Measurements from ENCODE around the gene MTHFSD. TPM values are rescaled to one million over a fixed set of nuclear protein-coding genes. Genes with fewer than 3 reads are reported as not detected.

MTHFSD gene
- total RNA-seq, 1 experiment from 2014 or later = 4.7 TPM

DNA sequence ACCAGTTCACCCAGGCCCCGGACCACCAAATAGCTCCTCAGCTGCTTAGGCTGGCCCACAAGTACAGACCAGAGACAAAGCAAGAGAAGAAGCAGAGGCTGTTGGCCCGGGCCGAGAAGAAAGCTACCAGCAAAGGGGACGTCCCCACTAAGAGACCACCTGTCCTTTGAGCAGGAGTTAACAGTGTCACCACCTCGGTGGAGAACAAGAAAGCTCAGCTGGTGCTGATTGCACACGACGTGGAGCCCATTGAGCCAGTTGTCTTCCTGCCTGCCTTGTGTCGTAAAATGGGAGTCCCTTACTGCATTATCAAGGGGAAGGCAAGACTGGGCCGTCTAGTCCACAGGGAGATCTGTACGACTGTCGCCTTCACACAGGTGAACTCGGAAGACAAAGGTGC, 29.3 kb downstream of the MTHFSD start:
- H3K4me1 Mint-ChIP-seq = peaks cover 2 to 12% of the 10 kb centered on the region in 2 experiments; a peak in 3 of 4 replicates
- no peak overlapping the region for H4K5ac ChIP-seq (ENCODE audit: insufficient read length, low read depth, low read length)
- no peak overlapping the region for H3K27ac ChIP-seq (ENCODE audit: insufficient read length, low read depth, low read length)
- H3K9me3 ChIP-seq (ENCODE audit: control insufficient read depth, low read depth, low read length) = no peaks in the 10 kb centered on the region
- H3K9me3 Mint-ChIP-seq = peaks cover 0 to 5% of the 10 kb centered on the region in 2 experiments; a peak in 2 of 5 replicates
- H2BK15ac ChIP-seq (ENCODE audit: low read depth, low read length) = no peak overlapping the region
- H4K8ac ChIP-seq (replicated peaks; ENCODE audit: insufficient read length, low read depth, low read length) = no peak overlapping the region
- no peak overlapping the region for H2BK20ac ChIP-seq (ENCODE audit: low read depth, low read length, poor library complexity, severe bottlenecking)
- TF ChIP-seq, protein P1, sequence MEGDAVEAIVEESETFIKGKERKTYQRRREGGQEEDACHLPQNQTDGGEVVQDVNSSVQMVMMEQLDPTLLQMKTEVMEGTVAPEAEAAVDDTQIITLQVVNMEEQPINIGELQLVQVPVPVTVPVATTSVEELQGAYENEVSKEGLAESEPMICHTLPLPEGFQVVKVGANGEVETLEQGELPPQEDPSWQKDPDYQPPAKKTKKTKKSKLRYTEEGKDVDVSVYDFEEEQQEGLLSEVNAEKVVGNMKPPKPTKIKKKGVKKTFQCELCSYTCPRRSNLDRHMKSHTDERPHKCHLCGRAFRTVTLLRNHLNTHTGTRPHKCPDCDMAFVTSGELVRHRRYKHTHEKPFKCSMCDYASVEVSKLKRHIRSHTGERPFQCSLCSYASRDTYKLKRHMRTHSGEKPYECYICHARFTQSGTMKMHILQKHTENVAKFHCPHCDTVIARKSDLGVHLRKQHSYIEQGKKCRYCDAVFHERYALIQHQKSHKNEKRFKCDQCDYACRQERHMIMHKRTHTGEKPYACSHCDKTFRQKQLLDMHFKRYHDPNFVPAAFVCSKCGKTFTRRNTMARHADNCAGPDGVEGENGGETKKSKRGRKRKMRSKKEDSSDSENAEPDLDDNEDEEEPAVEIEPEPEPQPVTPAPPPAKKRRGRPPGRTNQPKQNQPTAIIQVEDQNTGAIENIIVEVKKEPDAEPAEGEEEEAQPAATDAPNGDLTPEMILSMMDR (conservative IDR thresholded peaks at IDR 0.05) = no peak
- no peak overlapping the region for H3K4ac ChIP-seq (ENCODE audit: low read depth, low read length)
- H3K79me2 ChIP-seq (ENCODE audit: insufficient read depth, low read length) = no peaks in the 10 kb centered on the region
- H3K23me2 ChIP-seq (ENCODE audit: insufficient read length, low read depth, low read length, poor library complexity, severe bottlenecking) = no peaks in the 10 kb centered on the region
- H3K23ac ChIP-seq (ENCODE audit: insufficient read length, low read depth, low read length) = no peak overlapping the region
- no peak for DNase-seq
- no peak overlapping the region for H3K9ac ChIP-seq (ENCODE audit: extremely low read depth, insufficient read length, low read length)
- no peak overlapping the region for H2BK5ac ChIP-seq (ENCODE audit: insufficient read length, low read length)
- no peak overlapping the region for H2BK120ac ChIP-seq (ENCODE audit: low read depth, low read length, poor library complexity, severe bottlenecking)
- H3K79me1 ChIP-seq (ENCODE audit: insufficient read depth, low read depth, low read length, poor library complexity, severe bottlenecking) = no peaks in the 10 kb centered on the region
- WGBS (ENCODE audit: extremely low coverage, insufficient read length, low lambda C conversion rate) = no CpG with 5 or more reads among the region's 12 CpGs
- H2AFZ ChIP-seq (ENCODE audit: low read length) = no peak overlapping the region
- H2AK5ac ChIP-seq (ENCODE audit: insufficient read length, low read length) = no peak overlapping the region
- no peak overlapping the region for H3K4me2 ChIP-seq (ENCODE audit: insufficient read depth, insufficient read length, low read length)
- H4K20me1 ChIP-seq (ENCODE audit: control insufficient read depth, insufficient read depth, insufficient read length) = no peaks in the 10 kb centered on the region
- H4K91ac ChIP-seq (ENCODE audit: insufficient read length, low read depth, low read length) = no peak overlapping the region
- no peak overlapping the region for H3K27ac Mint-ChIP-seq
- H3K14ac ChIP-seq (ENCODE audit: insufficient read depth, low read length) = no peak overlapping the region
- H3T11ph ChIP-seq (ENCODE audit: low read length) = no peak overlapping the region
- H3K18ac ChIP-seq (ENCODE audit: insufficient read length, low read depth, low read length) = no peak overlapping the region
- no peak overlapping the region for H3K4me3 Mint-ChIP-seq
- H3K36me3 Mint-ChIP-seq (ENCODE audit: insufficient read depth in 1 of 3, low read depth in 3 of 3) = peaks cover 0 to 5% (median 0%) of the 10 kb centered on the region in 3 experiments; a peak in 1 of 7 replicates
- H2BK12ac ChIP-seq (ENCODE audit: insufficient read length, low read depth, low read length) = no peak overlapping the region
- H3K56ac ChIP-seq (ENCODE audit: insufficient read length, low read depth, low read length) = no peak overlapping the region
- H3K27me3 Mint-ChIP-seq (ENCODE audit: low read depth) = peaks cover 33% of the 10 kb centered on the region
- H3K4me1 ChIP-seq (ENCODE audit: insufficient read depth, low read length) = no peaks in the 10 kb centered on the region
- H3K27me3 ChIP-seq (ENCODE audit: insufficient read depth, low read length) = no peaks in the 10 kb centered on the region
